NCI-H2107 (cell line): ENCODE data around the gene AFF3.

Experiments
- DNase-seq: peaks from one replicate; lab custom pipeline; 2025; lab: John Stamatoyannopoulos, UW

AFF3 gene

DNA sequence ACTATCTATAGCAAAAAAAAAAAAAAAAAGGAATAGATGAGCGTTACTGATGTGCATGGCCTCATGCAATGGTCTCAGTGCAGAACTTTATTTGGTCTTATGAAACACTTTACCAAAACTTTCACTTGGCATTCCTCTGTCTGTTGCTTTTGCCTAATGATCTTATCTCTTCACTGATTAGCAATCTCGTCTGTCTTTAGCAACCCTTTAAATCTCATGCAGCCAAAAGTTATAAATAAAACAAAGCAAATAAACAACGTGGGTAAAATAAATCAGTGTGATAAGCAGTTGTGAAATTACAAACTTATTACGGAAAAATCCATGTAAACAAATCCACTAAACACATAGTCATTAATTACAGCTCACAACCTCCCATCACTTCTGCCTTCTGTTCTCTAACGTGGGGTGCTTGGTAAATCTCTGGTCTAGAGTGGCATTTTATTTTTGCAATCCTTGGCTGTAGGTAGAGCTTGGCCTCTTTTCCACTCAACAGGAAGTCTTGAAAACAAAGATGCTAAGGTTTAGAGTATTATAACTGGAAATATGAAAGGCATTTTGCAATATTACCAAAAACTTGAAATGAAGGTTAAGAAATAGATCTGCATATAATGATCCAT, 288.0 kb downstream of the AFF3 start:
- DNase-seq = no peak

GRCh38 chr2:99852956-99853355, 289.4 kb downstream of the AFF3 start:
- DNase-seq = no peak

DNA sequence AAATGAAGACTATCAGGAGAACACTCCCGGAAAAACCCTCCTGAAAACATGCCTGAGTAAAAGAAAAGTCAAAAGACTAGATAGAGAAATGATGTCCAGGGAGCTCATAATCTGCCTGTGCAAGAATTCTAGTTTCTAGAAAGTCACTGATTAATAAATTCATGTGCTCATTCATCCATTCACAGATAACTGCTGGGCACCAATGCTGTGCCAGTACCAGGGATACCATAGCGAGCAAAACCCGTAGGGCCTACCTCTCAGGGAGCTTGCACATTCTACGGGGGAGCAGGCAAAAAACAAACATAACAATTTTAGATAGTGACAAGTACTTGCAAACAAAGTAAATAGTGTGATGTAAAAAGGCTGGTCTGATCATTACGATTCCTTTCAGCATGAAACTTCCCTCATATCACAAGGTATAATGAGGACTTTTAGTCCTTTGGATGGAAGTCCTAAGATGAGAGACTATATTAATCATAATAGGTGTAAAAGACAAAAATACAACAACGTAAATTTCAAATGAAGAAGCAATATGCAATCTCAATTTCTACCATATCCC, 289.9 kb downstream of the AFF3 start:
- DNase-seq = no peak

GRCh38 chr2:99851811-99852210, 290.6 kb downstream of the AFF3 start:
- no peak for DNase-seq

DNA sequence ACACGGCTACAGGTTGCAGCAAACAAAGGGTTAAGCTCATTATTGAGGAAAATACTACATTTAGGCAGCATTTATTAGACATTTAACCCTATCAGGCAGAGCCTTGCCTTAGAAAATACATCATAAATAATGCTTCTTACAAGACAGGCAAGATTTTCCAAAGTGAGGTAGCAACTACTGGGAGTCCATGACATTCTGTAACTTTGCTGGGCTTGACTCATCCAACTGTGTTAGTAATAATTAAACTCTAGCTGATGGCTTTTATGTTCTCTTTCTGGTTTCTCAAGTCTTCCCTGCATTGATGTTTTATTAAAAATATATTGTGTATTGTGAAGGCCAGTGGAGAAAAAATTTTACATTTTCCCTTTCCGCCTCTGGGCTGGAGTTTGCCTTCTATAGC, 291.3 kb downstream of the AFF3 start:
- DNase-seq = no peak

- DNase-seq = no peak
Measured at GRCh38 chr2:99850084-99850710, 292.2 kb downstream of the AFF3 start.

- DNase-seq = no peak
Measured at GRCh38 chr2:99846462-99847107, 295.8 kb downstream of the AFF3 start.

DNA sequence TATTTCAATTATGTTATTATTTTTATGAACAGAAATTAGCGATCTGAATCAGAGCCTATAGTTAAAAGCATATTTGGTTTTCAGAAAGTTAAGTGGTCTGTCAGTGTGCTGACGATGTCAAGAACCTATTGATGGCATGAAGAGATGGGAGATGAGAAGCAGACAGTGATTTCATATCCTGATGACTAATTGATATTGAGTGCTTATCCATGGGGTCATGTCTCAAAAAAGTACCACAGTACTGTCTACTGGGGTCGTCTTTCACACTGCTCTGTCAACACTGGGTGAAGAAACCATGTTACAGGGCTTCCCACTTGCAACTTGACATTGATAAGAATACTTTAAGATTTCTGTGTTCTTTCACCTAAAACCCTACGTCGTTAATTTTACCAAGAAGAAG, 297.1 kb downstream of the AFF3 start:
- DNase-seq = no peak

- DNase-seq = no peak
Measured at GRCh38 chr2:99842451-99842850, 299.9 kb downstream of the AFF3 start.

DNA sequence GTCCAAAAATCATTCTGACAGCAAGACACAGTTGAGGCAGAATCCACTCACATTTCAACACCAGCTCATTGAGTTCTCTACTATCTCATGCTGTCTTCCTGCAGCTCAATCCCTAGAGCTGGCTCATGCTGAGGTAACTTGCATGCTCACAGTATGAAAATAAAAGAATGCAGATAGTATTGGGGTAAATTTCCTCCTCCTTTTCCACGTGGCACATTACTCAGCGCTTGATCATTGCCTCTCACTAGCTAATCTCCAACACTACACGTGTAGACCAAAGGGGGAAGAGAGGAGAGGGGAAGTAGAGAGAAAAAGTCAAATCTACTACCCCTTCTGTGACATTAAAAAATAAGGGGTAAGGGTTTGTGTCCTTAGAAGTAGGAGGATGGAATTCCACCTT, 300.6 kb downstream of the AFF3 start:
- DNase-seq = no peak

DNA sequence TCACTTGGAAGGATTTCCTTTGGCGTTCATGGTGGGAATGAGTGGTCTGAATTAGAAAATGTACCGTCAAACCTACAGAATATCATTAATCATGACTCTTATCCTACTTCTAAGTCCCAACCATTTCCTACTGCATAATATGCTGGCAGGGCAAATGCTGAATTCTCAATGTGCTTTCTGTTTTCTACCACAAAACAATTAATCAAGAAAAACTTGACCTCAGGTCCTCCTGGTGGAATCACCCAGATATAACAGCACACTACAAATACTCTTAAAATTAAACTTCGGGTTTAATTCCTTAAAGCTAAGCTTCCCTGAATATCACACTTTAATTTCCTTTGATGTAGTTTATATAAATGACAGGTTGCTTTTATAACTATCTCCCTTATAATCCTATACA, 301.6 kb downstream of the AFF3 start:
- no peak for DNase-seq

- DNase-seq = no peak
Measured at GRCh38 chr2:99836690-99837605, 305.4 kb downstream of the AFF3 start.

GRCh38 chr2:99834426-99834825, 308.0 kb downstream of the AFF3 start:
- no peak for DNase-seq

- DNase-seq = no peak
Measured at GRCh38 chr2:99833586-99834201, 308.7 kb downstream of the AFF3 start.

DNA sequence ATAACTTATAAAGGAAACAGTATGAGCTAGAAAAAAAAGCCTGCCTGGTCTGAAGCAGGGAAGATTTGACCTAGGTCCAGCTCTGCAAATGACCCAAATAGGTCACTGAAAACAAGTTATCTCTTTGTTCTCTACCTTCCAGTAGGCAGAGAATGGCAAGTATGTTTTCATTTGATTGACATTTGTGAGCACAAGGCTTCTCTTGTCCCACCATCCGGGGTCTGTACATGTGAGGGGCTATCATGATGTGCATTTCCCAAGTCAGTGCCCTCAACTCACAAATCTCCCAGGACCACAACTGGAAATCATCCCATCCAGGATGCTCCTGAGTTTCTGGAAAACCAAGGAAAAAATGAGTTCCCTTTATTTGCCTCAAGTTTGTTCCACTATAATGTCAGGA, 309.5 kb downstream of the AFF3 start:
- no peak for DNase-seq

DNA sequence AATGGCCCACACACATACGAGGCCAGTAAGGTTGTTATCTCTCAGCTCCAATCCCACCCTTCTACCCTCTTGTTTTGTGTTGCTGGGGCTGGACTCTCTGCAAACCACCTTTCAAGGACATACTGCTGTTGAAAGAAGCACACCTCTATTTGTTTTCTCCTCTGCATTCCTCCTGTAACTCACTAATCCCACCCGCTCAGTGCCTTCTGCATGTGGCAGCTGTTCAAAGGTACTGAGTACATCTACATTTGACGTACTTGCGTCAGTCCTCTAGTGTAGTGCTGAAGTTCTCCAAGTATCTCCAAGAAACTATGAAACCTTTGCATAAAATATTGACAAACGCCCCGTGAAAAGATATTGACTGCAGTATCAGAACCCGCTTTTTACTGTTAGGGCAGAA, 310.6 kb downstream of the AFF3 start:
- DNase-seq = no peak

DNA sequence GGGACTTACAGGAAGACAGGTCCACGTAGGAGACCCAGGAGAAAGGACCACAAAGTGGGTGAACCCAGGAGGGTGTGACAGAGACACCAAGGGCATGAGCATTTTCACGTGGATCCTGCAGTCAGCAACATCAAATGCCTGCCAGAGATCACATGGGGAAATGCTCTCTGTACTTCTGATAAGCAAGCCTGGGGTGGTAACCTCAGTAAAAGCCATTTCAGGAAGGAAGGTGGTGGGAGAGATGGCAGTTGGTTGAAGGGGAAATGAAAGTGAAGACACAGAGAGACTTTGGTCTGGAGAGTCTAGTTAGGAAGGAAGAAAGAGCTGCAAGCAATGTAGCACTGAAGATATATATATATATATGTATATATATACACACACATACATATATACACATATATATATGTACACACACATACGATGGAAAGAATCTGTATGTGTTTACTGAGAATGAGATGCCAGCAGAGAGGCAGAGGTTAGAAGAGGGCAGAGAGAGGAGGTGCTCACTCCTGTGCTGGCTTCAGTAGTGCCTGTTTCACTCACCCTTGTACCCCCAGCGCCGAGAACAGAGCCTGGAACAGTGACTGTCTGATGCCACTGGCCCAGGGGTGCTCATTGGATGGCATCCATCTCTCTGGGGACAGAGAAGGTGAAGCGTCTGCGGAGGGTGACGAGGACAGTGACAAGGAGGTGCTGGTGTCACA, 314.9 kb downstream of the AFF3 start:
- no peak for DNase-seq

GRCh38 chr2:99825630-99826029, 316.8 kb downstream of the AFF3 start:
- DNase-seq = no peak

GRCh38 chr2:99824758-99825157, 317.6 kb downstream of the AFF3 start:
- DNase-seq = no peak

DNA sequence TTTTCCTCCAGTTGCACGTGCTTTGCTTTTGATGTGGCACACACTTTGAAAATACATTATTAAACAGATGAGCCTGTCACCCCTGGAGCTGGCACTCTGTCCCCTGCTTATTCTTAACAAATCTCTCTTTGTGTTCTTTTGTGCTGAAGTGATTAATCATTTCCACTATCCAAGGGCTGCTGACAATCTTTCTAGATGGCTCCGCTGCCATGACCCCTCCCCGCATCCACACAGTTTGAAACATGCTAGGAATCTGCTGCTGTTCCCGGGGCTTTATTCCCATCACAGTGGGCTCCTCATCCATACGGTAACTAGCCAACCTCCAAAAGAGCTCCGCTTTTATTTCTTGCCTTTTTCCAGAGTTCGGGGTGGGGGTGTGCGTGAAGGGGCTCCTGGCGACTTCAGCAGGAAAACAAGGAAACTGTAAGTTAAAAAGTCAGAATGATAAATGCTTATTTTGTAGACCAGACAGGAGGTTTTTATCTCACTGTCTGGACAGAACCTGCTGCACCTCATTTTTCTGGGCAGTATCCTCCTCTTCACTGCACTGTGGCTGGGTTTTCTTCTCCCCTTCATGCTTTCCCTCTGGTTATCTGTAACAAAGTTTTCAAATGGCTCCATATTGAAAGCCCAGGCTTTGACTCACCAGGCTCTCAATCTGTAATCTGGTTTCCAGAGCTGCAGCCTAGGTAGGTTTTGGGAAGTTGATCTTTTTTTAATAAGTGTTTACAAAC, 319.7 kb downstream of the AFF3 start:
- DNase-seq = no peak

- DNase-seq = no peak
Measured at GRCh38 chr2:99821984-99822383, 320.4 kb downstream of the AFF3 start.
